Measurements from ENCODE around the gene PDIA4.

DNA sequence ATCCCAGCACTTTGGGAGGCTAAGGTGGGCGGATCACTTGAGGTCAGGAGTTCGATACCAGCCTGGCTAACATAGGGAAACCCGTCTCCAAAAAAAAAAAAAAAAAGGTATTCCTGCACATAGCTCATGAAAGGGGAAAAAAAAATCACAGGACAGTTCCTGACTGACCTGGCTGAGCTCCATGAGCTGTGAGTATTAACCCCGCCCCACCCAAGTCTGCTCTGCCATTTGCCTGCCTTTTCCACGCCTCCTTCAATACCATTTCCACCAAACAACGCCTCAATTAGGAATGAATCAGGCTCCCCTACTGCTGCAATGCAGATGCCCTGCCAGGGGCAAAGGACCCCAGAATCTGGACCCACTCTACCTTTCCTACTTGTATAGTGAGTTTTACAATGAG, 55.0 kb downstream of the PDIA4 start:
- TF ChIP-seq POLR2A (IDR thresholded peaks at IDR 0.05; ENCODE audit: low read depth) (no peak), EP300 (IDR thresholded peaks at IDR 0.05) (no peak), POLR2AphosphoS5 (IDR thresholded peaks at IDR 0.05) (no peak)
- TF ChIP-seq, protein P1, sequence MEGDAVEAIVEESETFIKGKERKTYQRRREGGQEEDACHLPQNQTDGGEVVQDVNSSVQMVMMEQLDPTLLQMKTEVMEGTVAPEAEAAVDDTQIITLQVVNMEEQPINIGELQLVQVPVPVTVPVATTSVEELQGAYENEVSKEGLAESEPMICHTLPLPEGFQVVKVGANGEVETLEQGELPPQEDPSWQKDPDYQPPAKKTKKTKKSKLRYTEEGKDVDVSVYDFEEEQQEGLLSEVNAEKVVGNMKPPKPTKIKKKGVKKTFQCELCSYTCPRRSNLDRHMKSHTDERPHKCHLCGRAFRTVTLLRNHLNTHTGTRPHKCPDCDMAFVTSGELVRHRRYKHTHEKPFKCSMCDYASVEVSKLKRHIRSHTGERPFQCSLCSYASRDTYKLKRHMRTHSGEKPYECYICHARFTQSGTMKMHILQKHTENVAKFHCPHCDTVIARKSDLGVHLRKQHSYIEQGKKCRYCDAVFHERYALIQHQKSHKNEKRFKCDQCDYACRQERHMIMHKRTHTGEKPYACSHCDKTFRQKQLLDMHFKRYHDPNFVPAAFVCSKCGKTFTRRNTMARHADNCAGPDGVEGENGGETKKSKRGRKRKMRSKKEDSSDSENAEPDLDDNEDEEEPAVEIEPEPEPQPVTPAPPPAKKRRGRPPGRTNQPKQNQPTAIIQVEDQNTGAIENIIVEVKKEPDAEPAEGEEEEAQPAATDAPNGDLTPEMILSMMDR (IDR thresholded peaks at IDR 0.05): no peak
